Stimulated activated CD4-positive, alpha-beta T cell treated with anti-CD3 and anti-CD28 coated beads, TNF-alpha, amount 100 ng/mL, for 48 hours (primary cell): ENCODE results near the gene ZNF438.
A peak's percentile ranks its signal among the peaks of the same experiment; 100 is the strongest.
"Not testable (repeated sequence)": the region's sequence is repeated elsewhere in the genome, so short reads cannot be mapped to it uniquely, and the experiment has no call there.

ENCODE experiments used
- DNase-seq, 3 donors: peaks; one replicate each; pipeline ENCODE4 v3.0.0-alpha.2; 2020; ENCODE audit warnings: low read depth in 3 of 3

ZNF438 gene

GRCh38 chr10:31042670-31043069 lies 11.0 kb upstream of the ZNF438 start:
- no peak for DNase-seq

- DNase-seq: no peak
Observed at GRCh38 chr10:31041011-31041410, 9.3 kb upstream of the ZNF438 start.

DNA sequence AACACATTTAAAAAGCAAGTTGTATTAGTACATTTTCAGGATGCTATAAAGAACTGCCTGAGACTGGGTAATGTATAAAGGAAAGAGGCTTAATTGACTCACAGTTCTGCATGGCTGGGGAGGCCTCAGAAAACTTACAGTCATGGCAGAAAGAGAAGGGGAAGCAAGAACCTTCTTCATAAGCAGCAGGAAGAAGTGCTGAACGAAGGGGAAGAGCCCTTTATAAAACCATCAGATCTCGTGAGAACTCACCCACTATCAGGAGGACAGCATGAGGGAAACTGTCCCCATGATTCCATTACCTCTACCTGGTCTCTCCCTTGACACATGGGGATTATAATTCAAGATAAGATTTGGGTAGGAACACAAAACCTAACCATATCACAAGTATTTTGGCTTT lies 7.3 kb upstream of the ZNF438 start:
- not testable (repeated sequence) for DNase-seq

GRCh38 chr10:31037749-31038148 lies 6.1 kb upstream of the ZNF438 start:
- DNase-seq: no peak

GRCh38 chr10:31036209-31036608 lies 4.5 kb upstream of the ZNF438 start:
- DNase-seq: no peak

GRCh38 chr10:31035266-31035798 lies 3.7 kb upstream of the ZNF438 start:
- DNase-seq: no peak

DNA sequence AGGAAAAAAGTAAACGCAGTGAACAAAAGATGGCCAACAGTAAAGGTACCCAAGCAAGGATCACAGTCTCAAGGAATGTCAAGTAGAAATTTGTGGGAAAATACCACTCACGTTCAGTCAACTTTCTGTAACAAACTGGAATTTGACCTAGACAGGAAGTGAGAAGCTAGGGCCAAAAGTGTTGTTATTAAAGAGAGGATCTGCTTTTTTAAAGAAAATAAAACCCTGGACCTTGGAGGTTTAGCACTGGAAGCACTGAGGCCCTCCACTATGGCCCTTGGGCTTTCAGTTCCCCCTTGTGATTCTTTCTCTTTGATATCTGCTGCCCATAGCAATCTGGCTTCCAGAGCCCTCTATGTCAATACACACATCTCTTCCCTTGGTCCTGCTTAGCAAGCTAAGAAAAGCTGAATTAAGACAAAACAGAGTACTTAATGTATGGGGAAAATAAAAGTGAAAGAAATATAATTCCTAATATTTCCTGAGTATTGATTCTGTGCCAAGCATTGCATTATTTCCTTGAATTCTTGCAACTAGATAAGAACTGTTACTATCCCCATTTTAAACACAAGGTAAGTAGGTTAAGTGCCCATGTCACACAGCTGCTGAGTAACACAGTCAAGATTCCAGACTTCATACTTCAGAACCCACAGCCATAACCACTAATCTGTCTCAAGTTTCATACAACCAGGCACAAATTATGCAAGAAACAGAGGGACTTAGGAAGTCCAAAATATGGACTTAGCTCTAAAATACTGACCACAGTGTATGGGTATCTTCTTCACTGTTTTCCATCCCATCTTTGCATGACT lies 2.6 kb upstream of the ZNF438 start:
- no peak for DNase-seq

- DNase-seq: no peak
Observed at GRCh38 chr10:31033147-31033546, 1.5 kb upstream of the ZNF438 start.

- DNase-seq: peak; percentile 91 to 96 (median 92)
Observed at GRCh38 chr10:31032258-31033132, 830 bp upstream of the ZNF438 start.

DNA sequence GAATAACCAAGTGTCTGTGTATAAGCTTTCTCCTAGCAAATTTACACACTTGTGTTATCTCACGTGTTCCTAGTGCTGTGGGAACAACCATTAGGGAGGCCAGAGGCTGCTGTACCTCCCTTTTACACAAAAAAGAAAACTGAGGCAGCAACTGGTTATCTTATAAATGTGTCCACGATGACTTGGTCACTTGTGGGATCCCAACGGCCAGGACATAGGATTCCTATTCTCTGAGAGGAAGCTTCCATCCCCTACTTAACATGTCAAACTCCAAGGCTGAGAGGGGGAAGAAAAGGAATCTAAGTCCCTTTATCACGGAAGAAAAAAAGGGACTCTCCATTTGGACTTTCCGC lies 484 bp downstream of the ZNF438 start:
- no peak for DNase-seq

DNA sequence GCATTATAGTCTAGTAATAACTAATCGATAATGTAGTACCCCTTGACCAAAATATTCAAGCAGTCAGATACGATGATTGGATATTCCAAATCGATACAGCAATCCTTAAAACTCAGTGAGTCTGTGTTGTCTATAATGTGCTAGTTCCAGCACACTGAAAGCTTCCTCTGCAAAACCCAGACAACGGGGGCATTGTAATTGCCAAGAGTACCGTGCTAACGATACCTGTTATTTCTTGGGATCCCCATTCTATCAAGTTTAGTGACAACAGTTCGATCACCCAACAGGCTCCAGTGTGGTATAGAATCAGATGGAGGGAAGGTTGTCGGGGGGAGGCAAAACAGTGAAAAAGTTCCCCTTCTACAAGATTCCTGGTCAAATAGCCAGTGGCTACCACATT lies 865 bp downstream of the ZNF438 start:
- DNase-seq: no peak

GRCh38 chr10:31030260-31030659 lies 1.4 kb downstream of the ZNF438 start:
- DNase-seq: no peak

- DNase-seq: no peak
Observed at GRCh38 chr10:31028081-31028480, 3.6 kb downstream of the ZNF438 start.

- not testable (repeated sequence) for DNase-seq
Observed at GRCh38 chr10:31026279-31026678, 5.4 kb downstream of the ZNF438 start.

GRCh38 chr10:31025142-31025541 lies 6.5 kb downstream of the ZNF438 start:
- no peak for DNase-seq

DNA sequence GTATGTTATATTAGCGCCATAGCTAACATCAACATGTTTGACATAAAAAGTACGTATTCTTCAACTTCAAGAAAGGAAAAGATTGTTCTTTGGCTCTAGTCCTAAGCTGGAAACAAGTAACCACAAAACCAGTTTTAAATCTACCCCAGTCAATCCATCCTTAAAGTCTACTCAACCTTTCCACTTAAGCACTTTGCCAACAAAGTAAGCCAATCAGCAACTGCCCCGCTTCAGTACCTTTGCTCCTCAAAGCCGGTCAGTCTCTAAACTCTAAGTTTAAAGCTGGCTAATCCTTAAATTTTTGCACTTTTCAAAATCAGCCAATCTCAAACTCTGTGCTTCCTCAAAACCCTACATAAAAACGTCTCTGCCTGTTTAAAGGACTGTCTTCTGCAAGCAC lies 8.1 kb downstream of the ZNF438 start:
- no peak for DNase-seq

DNA sequence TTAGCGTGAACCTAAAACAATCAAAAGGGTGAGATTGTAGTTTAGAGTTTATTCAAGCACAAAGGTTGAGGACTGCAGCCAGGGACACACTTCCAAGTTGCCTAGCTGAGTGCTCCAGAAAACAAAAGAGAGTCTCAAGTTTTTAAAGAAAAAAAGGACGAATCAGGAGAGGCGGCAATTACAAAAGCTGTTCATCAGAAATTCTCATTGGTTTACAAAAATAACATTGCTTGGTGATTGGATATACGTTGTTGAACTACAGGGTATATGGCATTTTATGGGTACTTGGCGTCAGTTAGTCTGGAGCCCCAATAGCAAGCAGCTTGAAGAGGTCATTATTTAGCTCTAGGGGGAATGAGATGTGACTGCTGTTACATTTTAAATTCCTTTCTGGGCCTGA lies 11.5 kb downstream of the ZNF438 start:
- no peak for DNase-seq

- DNase-seq: no peak
Observed at GRCh38 chr10:31018962-31019361, 12.7 kb downstream of the ZNF438 start.

GRCh38 chr10:31018356-31018750 lies 13.3 kb downstream of the ZNF438 start:
- DNase-seq: no peak

GRCh38 chr10:31017534-31018355 lies 13.9 kb downstream of the ZNF438 start:
- no peak for DNase-seq

DNA sequence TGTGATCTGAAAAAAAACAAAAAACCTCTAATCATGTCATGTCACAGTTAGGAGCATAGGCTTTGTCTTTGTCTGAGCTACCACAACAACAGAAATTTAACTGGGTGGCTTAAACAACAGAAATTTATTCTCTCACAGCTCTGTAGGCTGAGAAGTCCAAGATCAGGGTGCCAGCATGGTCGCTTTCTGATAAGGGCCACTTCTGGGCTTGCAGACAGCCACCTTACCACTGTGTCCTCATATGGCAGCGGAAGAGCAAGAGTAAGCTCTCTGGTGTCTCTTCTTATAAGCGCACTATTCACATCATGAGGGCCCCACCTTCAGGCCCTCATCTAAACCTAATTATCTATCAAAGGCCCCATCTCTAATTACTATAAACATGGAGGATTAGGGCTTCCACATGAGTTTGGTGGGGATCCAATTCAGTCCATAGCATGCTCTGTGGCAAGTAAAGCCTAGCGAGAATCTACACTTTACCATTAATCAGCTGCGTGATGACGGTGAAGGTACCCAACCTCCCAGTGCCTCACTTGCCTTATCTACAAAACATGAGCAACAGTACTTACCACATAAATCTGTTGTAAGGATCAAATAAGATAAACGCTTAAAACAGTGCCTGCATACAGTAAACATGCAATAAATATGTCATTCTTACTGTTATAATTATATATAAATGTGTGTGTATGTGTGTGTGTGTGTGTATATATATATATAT lies 17.3 kb downstream of the ZNF438 start:
- no peak for DNase-seq
